IMR-90 (cell line): ENCODE results near the gene C2orf92.

Experiments
- FOS ChIP-seq: fragments of 150-350 bp; IDR thresholded peaks from 2 replicates; pipeline ENCODE4 v1.6.1; 2016; ENCODE audit warnings: low read depth, low read length
- MAZ ChIP-seq: IDR thresholded peaks from 2 replicates; pipeline ENCODE4 v1.6.1; 2012; ENCODE audit warnings: low read depth, mild to moderate bottlenecking, low read length, improper control_type of control experiment, moderate library complexity, borderline replicate concordance
- POLR2A ChIP-seq: IDR thresholded peaks from 2 replicates; pipeline ENCODE4 v1.6.1; 2012; ENCODE audit warnings: mild to moderate bottlenecking, low read depth, low read length
- RAD21 ChIP-seq: IDR thresholded peaks from 2 replicates; pipeline ENCODE4 v1.6.1; 2012; ENCODE audit warnings: low read length, improper control_type of control experiment
- RCOR1 ChIP-seq: IDR thresholded peaks from 2 replicates; pipeline ENCODE4 v1.6.1; 2012; ENCODE audit warnings: mild to moderate bottlenecking, low read length, improper control_type of control experiment; ENCODE audit not compliant: insufficient replicate concordance
- RFX5 ChIP-seq: IDR thresholded peaks from 2 replicates; pipeline ENCODE4 v1.8.0; 2012; ENCODE audit warnings: low read depth, mild to moderate bottlenecking, low read length, moderate library complexity
- SMC3 ChIP-seq: fragments of 150-350 bp; IDR thresholded peaks from 2 replicates; pipeline ENCODE4 v1.6.1; 2016; ENCODE audit warnings: low read depth, mild to moderate bottlenecking, antibody characterized with exemption, low read length, moderate library complexity
- TF ChIP-seq, protein P1 (sequence below): fragments of 150-350 bp; IDR thresholded peaks from 2 replicates; pipeline ENCODE4 v1.6.1; 2017; ENCODE audit warnings: mild to moderate bottlenecking, antibody characterized with exemption, low read length, low read depth
- TF ChIP-seq, protein P2 (sequence below): conservative IDR thresholded peaks from 2 replicates; pipeline ENCODE4 v1.5.1; 2012; ENCODE audit warnings: mild to moderate bottlenecking, low read depth, low read length, improper control_type of control experiment
- TF ChIP-seq, protein P3 (sequence below): fragments of 150-350 bp; IDR thresholded peaks from 2 replicates; pipeline ENCODE4 v1.6.1; 2016; ENCODE audit warnings: low read depth, mild to moderate bottlenecking, low read length, moderate library complexity, borderline replicate concordance

DNA sequence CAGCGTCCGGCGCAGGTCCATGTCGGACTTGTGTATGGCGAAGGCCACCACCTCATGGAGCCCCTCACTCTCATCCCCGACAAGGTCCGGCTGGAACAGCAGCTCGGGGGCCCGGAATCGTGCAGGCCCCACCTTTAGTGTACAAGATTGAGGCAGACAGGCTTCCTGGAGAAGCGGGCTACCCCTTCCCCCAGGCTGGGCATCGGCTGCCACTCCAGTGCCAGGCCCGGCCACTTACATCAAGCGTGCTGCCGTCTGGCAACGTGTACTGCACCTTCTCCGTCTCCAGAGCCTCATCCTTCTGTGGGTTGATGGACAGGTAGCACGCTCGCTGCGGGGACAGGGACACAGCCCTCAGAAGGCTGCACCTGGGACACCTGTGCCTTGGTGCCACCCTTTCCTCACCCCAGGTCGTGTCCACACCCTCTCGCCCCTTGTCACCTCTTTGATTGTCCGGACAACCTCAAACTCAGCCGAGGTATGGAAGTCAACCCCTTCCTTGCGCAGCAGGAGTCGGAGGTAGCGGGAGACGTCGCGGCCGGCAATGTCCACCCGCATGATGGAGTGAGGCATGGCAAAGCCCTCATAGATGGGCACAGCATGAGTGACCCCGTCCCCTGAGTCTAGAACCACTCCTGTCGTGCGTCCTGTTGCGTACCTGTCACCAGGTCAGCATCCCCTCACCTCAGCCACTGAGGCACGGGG, 11.4 kb upstream of the C2orf92 start:
- TF ChIP-seq, protein P1, sequence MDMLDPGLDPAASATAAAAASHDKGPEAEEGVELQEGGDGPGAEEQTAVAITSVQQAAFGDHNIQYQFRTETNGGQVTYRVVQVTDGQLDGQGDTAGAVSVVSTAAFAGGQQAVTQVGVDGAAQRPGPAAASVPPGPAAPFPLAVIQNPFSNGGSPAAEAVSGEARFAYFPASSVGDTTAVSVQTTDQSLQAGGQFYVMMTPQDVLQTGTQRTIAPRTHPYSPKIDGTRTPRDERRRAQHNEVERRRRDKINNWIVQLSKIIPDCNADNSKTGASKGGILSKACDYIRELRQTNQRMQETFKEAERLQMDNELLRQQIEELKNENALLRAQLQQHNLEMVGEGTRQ, result no peak
- TF ChIP-seq, protein P2, sequence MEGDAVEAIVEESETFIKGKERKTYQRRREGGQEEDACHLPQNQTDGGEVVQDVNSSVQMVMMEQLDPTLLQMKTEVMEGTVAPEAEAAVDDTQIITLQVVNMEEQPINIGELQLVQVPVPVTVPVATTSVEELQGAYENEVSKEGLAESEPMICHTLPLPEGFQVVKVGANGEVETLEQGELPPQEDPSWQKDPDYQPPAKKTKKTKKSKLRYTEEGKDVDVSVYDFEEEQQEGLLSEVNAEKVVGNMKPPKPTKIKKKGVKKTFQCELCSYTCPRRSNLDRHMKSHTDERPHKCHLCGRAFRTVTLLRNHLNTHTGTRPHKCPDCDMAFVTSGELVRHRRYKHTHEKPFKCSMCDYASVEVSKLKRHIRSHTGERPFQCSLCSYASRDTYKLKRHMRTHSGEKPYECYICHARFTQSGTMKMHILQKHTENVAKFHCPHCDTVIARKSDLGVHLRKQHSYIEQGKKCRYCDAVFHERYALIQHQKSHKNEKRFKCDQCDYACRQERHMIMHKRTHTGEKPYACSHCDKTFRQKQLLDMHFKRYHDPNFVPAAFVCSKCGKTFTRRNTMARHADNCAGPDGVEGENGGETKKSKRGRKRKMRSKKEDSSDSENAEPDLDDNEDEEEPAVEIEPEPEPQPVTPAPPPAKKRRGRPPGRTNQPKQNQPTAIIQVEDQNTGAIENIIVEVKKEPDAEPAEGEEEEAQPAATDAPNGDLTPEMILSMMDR, result no peak
- no peak for TF ChIP-seq POLR2A
- TF ChIP-seq FOS, result no peak
- TF ChIP-seq, protein P3, sequence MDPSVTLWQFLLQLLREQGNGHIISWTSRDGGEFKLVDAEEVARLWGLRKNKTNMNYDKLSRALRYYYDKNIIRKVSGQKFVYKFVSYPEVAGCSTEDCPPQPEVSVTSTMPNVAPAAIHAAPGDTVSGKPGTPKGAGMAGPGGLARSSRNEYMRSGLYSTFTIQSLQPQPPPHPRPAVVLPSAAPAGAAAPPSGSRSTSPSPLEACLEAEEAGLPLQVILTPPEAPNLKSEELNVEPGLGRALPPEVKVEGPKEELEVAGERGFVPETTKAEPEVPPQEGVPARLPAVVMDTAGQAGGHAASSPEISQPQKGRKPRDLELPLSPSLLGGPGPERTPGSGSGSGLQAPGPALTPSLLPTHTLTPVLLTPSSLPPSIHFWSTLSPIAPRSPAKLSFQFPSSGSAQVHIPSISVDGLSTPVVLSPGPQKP, result no peak
- TF ChIP-seq MAZ, result no peak
- TF ChIP-seq SMC3, result no peak
- no peak for TF ChIP-seq RAD21
- no peak for TF ChIP-seq RCOR1
- TF ChIP-seq RFX5, result no peak
